Measurements from ENCODE around the gene MT1M. TPM values are rescaled to one million over a fixed set of nuclear protein-coding genes. Genes with fewer than 3 reads are reported as not detected.

The MT1M gene
- total RNA-seq, 1 experiment from 2014 or later: 0.39 TPM

- Histone ChIP-seq H3K4me1 (ENCODE audit: control insufficient read depth in 1 of 2, insufficient read depth in 2 of 2, low read length in 2 of 2) (peaks cover 5 to 17% of the 10 kb centered on the region in 2 experiments; a peak in 2 of 4 replicates), H3K79me2 (ENCODE audit: insufficient read depth, low read length) (no peaks in the 10 kb centered on the region), H3K4me3 (replicated peaks in 1 of 2; ENCODE audit: low read depth in 1 of 2, low read length in 2 of 2) (no peak overlapping the region), H3K9ac (ENCODE audit: low read length) (no peak overlapping the region), H3K27ac (ENCODE audit: low read depth, low read length) (no peak overlapping the region), H3K27me3 (ENCODE audit: insufficient read depth, low read length) (no peaks in the 10 kb centered on the region), H3K4me2 (ENCODE audit: low read length) (no peak overlapping the region), H3K9me2 (ENCODE audit: insufficient read depth) (no peaks in the 10 kb centered on the region), H3K9me3 (ENCODE audit: control insufficient read depth in 1 of 2, insufficient read depth in 1 of 2, low read depth in 1 of 2, low read length in 2 of 2) (no peaks in the 10 kb centered on the region), H2AFZ (ENCODE audit: low read depth, low read length, poor library complexity, severe bottlenecking) (no peak overlapping the region), H4K20me1 (ENCODE audit: insufficient read depth) (no peaks in the 10 kb centered on the region), H3K36me3 (ENCODE audit: control insufficient read depth in 1 of 2, insufficient read depth in 2 of 2, low read length in 2 of 2) (no peaks in the 10 kb centered on the region)
- intact Hi-C loops (cut with micrococcal nuclease): no loop called here
- CTCF ChIA-PET: no interaction called here
- POLR2A ChIA-PET: interaction anchor here (0.8 kb wide), 1 partner anchor 36 kb away, joined by 3 read pairs; no protein-coding TSS in a partner anchor
- ATAC-seq: no peak
- DNase-seq (ENCODE audit: low read depth, low spot score): no peak
- RAD21 ChIA-PET (ENCODE audit: low non-redundant PET in 1 of 2, low total read pairs in 2 of 2, uncharacterized antibody in 2 of 2, unreplicated experiment in 2 of 2): interaction anchor here in 1 of 2 experiments (0.6 kb wide), 1 partner anchor 38 kb away, joined by 3 read pairs; no protein-coding TSS in a partner anchor
- BruUV-seq (replicated peaks): no TSS peak
- TF ChIP-seq JUND (IDR thresholded peaks at IDR 0.05) (no peak), CEBPB (IDR thresholded peaks at IDR 0.05; ENCODE audit: low read depth) (no peak), TCF7L2 (IDR thresholded peaks at IDR 0.05; ENCODE audit: borderline replicate concordance, extremely low read depth, insufficient read depth, insufficient read length) (no peak), SP1 (IDR thresholded peaks at IDR 0.05; ENCODE audit: low read depth) (no peak), MAX (IDR thresholded peaks at IDR 0.05) (no peak), EZH2phosphoT487 (IDR thresholded peaks at IDR 0.05; ENCODE audit: borderline replicate concordance) (no peak), ZFX (IDR thresholded peaks at IDR 0.05) (no peak), REST (IDR thresholded peaks at IDR 0.05; ENCODE audit: low read depth) (no peak), ZBTB33 (IDR thresholded peaks at IDR 0.05; ENCODE audit: extremely low read depth, insufficient replicate concordance, low read length) (no peak), POLR2A (IDR thresholded peaks at IDR 0.05; ENCODE audit: borderline replicate concordance, extremely low read depth, insufficient read depth, insufficient read length) (no peak), SRF (IDR thresholded peaks at IDR 0.05; ENCODE audit: low read depth) (no peak), ELF1 (IDR thresholded peaks at IDR 0.05; ENCODE audit: borderline replicate concordance, low read depth) (no peak), CBX3 (IDR thresholded peaks at IDR 0.05; ENCODE audit: low read depth) (no peak), EZH2 (IDR thresholded peaks at IDR 0.05) (no peak), CTCF (IDR thresholded peaks at IDR 0.05 in 2 of 3, conservative IDR thresholded peaks at IDR 0.05 in 1 of 3; ENCODE audit: borderline replicate concordance in 1 of 3, insufficient read depth in 1 of 3, low read depth in 2 of 3, low read length in 2 of 3) (no peak), ZNF274 (IDR thresholded peaks at IDR 0.05; ENCODE audit: low read depth, low read length) (no peak), FOSL1 (IDR thresholded peaks at IDR 0.05; ENCODE audit: low read depth) (no peak), ATF3 (IDR thresholded peaks at IDR 0.05) (no peak), RAD21 (IDR thresholded peaks at IDR 0.05; ENCODE audit: low read depth) (no peak)
Observed at GRCh38 chr16:56662357-56663354, 30.2 kb downstream of the MT1M start.
